T-cell (primary cell): Measurements from ENCODE around the gene ERVK3-1. TPM values are rescaled to one million over a fixed set of nuclear protein-coding genes. Genes with fewer than 3 reads are reported as not detected.

Experiments used
- ATAC-seq, 4 experiments: fragments of 200-7000 bp in 3 of 4; fragments of 150-1000 bp in 1 of 4; cut with Tn5 transposase; replicated peaks in 1 of 4; 1 replicate in 3 of 4; 2 replicates in 1 of 4; pipeline ENCODE4 v1.10.0; 2021; ENCODE audit warnings: moderate library complexity in 3 of 4, mild to moderate bottlenecking in 2 of 4, moderate number of reproducible peaks in 1 of 4
- CTCF ChIA-PET, 2 donors: fragments of 300-600 bp; sonication (Branson Sonifier 250); formaldehyde crosslinking; loops; one replicate each; lab custom pipeline; 2022; ENCODE audit warnings: antibody characterized with exemption in 2 of 2; lab: Charles Lee
- POLR2A ChIA-PET, 2 donors: fragments of 300-600 bp; sonication (Branson Sonifier 250); formaldehyde crosslinking; loops; one replicate each; lab custom pipeline; 2022; ENCODE audit warnings: antibody characterized with exemption in 2 of 2; lab: Charles Lee
- DNase-seq, 35 experiments: peaks; one replicate each; pipeline versions ENCODE4 v3.0.0 to v3.0.0-alpha.2; 2013 to 2023
- H3K27ac ChIP-seq: one replicate; pipeline ENCODE4 v1.5.1; 2013; ENCODE audit warnings: low read length
- H3K27me3 ChIP-seq, 2 experiments: replicated peaks in 1 of 2; 1 replicate in 1 of 2; 2 replicates in 1 of 2; pipeline versions ENCODE4 v1.6.1 to v1.7.0; 2013; ENCODE audit warnings: low read length in 1 of 2, mixed read lengths in 1 of 2; ENCODE audit not compliant: control insufficient read depth in 2 of 2, insufficient read depth in 2 of 2; ENCODE audit errors: extremely low read depth in 1 of 2
- H3K36me3 ChIP-seq, 2 donors: 1 replicate in 1 of 2; 2 replicates in 1 of 2; pipeline versions ENCODE4 v1.6.1 to v1.7.0; 2013; ENCODE audit warnings: low read length in 1 of 2; ENCODE audit not compliant: control insufficient read depth in 2 of 2, insufficient read depth in 1 of 2; ENCODE audit errors: extremely low read depth in 1 of 2
- H3K4me1 ChIP-seq, 2 experiments: 1 replicate in 1 of 2; 2 replicates in 1 of 2; pipeline versions ENCODE4 v1.6.1 to v1.7.0; 2013; ENCODE audit warnings: low read length in 2 of 2, mixed read lengths in 1 of 2; ENCODE audit not compliant: insufficient read depth in 2 of 2, control insufficient read depth in 1 of 2; ENCODE audit errors: extremely low read depth in 1 of 2
- H3K4me3 ChIP-seq, 2 donors: 1 replicate in 1 of 2; 2 replicates in 1 of 2; pipeline versions ENCODE4 v1.5.1 to v1.7.0; 2013; ENCODE audit warnings: mild to moderate bottlenecking in 2 of 2, low read length in 1 of 2, moderate library complexity in 1 of 2; ENCODE audit not compliant: control insufficient read depth in 1 of 2; ENCODE audit errors: extremely low read depth in 1 of 2
- H3K9me3 ChIP-seq: 2 replicates; pipeline ENCODE4 v1.7.0; 2013
- H3K27ac Mint-ChIP-seq, 2 donors: one replicate each; pipeline ENCODE4 v1.8.0; 2020 to 2021; ENCODE audit warnings: mild to moderate bottlenecking in 2 of 2, mixed read lengths in 2 of 2
- H3K27me3 Mint-ChIP-seq, 2 donors: one replicate each; pipeline ENCODE4 v1.8.0; 2021 to 2022; ENCODE audit warnings: mixed read lengths in 2 of 2
- H3K36me3 Mint-ChIP-seq: one replicate; pipeline ENCODE4 v1.8.0; 2021; ENCODE audit warnings: mixed read lengths
- H3K4me1 Mint-ChIP-seq, 3 donors: one replicate each; pipeline ENCODE4 v1.8.0; 2020 to 2022; ENCODE audit warnings: mixed read lengths in 3 of 3, mild to moderate bottlenecking in 1 of 3
- H3K4me3 Mint-ChIP-seq, 3 donors: one replicate each; pipeline ENCODE4 v1.8.0; 2020 to 2022; ENCODE audit warnings: mild to moderate bottlenecking in 3 of 3, mixed read lengths in 3 of 3, moderate library complexity in 3 of 3
- H3K9me3 Mint-ChIP-seq, 3 donors: one replicate each; pipeline ENCODE4 v1.8.0; 2020 to 2022; ENCODE audit warnings: mixed read lengths in 3 of 3
- WGBS: methylation state at CpG from one replicate; pipeline ENCODE4 v1.1.5; 2013; ENCODE audit warnings: missing lambda C conversion rate; ENCODE audit not compliant: insufficient coverage; 5-methylcytosine and 5-hydroxymethylcytosine counted together
- total RNA-seq, 35 experiments: library from RNA in 6 of 35; stranded (reverse) in 6 of 35; fragments of 120-200 nt in 1 of 35; gene quantifications; one replicate each; pipeline versions ENCODE4 v1.2.1 to v1.2.4 and lab custom pipeline; 2013 to 2026

ERVK3-1 gene
- total RNA-seq, 5 donors from 2014 or later (not counting 1 experiment from before 2014, with no cell fraction given) = 68.0 to 137 (median 81.9) TPM

- no peak overlapping the region for H3K4me3 ChIP-seq
- H3K27me3 ChIP-seq = no peaks in the 10 kb centered on the region
- ChIA-PET CTCF (no interaction called here), POLR2A (no interaction called here)
- H3K36me3 ChIP-seq = peaks cover 11 to 17% of the 10 kb centered on the region in 2 donors
- Mint-ChIP-seq H3K27ac (no peak overlapping the region), H3K4me1 (peaks cover 0 to 10% (median 3%) of the 10 kb centered on the region in 3 donors), H3K9me3 (no peaks in the 10 kb centered on the region), H3K4me3 (no peak overlapping the region), H3K36me3 (peaks cover 38% of the 10 kb centered on the region), H3K27me3 (no peaks in the 10 kb centered on the region)
- WGBS = 92% methylated on average over 14 of the region's 19 CpGs
- H3K9me3 ChIP-seq = no peaks in the 10 kb centered on the region
- ATAC-seq (no peak), DNase-seq (no peak)
- H3K27ac ChIP-seq = no peak overlapping the region
- no peaks in the 10 kb centered on the region for H3K4me1 ChIP-seq
Observed at GRCh38 chr19:58334691-58335249, 29.6 kb downstream of the ERVK3-1 start.

- DNase-seq (no peak), ATAC-seq (no peak)
- Mint-ChIP-seq H3K4me3 (no peak overlapping the region), H3K9me3 (no peaks in the 10 kb centered on the region), H3K36me3 (peaks cover 42% of the 10 kb centered on the region), H3K27me3 (no peaks in the 10 kb centered on the region), H3K4me1 (peaks cover 0 to 9% (median 6%) of the 10 kb centered on the region in 3 donors), H3K27ac (no peak overlapping the region)
- Histone ChIP-seq H3K4me1 (no peaks in the 10 kb centered on the region), H3K27me3 (no peaks in the 10 kb centered on the region), H3K27ac (no peak overlapping the region), H3K9me3 (no peaks in the 10 kb centered on the region), H3K4me3 (no peak overlapping the region), H3K36me3 (peaks cover 11 to 17% of the 10 kb centered on the region in 2 donors)
- ChIA-PET CTCF (no interaction called here), POLR2A (no interaction called here)
- WGBS = no CpG with 5 or more reads among the region's 3 CpGs
Observed at GRCh38 chr19:58335630-58336029, 30.5 kb downstream of the ERVK3-1 start.

GRCh38 chr19:58336216-58336615 is 31.0 kb downstream of the ERVK3-1 start:
- Histone ChIP-seq H3K4me1 (no peaks in the 10 kb centered on the region), H3K27ac (no peak overlapping the region), H3K36me3 (peaks cover 11 to 17% of the 10 kb centered on the region in 2 donors), H3K4me3 (no peak overlapping the region), H3K9me3 (no peaks in the 10 kb centered on the region), H3K27me3 (no peaks in the 10 kb centered on the region)
- 100% methylated on average over 1 of the region's 1 CpG for WGBS
- Mint-ChIP-seq H3K27me3 (no peaks in the 10 kb centered on the region), H3K27ac (no peak overlapping the region), H3K4me1 (peaks cover 0 to 6% (median 5%) of the 10 kb centered on the region in 3 donors), H3K4me3 (no peak overlapping the region), H3K36me3 (peaks cover 46% of the 10 kb centered on the region), H3K9me3 (no peaks in the 10 kb centered on the region)
- CTCF ChIA-PET = no interaction called here
- POLR2A ChIA-PET = no interaction called here
- ATAC-seq (no peak), DNase-seq (no peak)

DNA sequence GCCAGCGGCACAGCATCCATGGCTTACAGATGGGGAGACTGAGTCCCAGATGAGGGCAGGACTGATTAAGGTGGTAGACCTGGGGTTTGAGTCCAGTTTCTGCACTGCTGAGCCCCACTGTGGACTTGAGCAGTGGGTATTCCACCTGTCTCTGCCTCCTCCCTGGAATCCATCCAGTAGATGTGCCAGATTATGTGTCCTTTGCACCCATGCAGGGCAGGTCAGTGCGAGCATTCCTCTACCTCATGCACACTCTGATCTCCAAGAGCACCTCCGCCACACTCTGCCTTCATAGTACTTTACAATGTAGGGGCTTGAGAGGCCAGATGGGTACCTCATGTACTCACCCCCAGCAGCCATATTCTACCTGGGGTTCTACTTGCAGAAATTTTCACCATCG is 31.6 kb downstream of the ERVK3-1 start:
- ATAC-seq (no peak), DNase-seq (no peak)
- Mint-ChIP-seq H3K27ac (no peak overlapping the region), H3K4me3 (no peak overlapping the region), H3K9me3 (no peaks in the 10 kb centered on the region), H3K4me1 (peaks cover 0 to 6% (median 5%) of the 10 kb centered on the region in 3 donors), H3K27me3 (no peaks in the 10 kb centered on the region), H3K36me3 (peaks cover 50% of the 10 kb centered on the region)
- Histone ChIP-seq H3K9me3 (no peaks in the 10 kb centered on the region), H3K4me3 (no peak overlapping the region), H3K36me3 (peaks cover 11 to 17% of the 10 kb centered on the region in 2 donors), H3K27ac (no peak overlapping the region), H3K4me1 (no peaks in the 10 kb centered on the region), H3K27me3 (no peaks in the 10 kb centered on the region)
- POLR2A ChIA-PET = no interaction called here
- CTCF ChIA-PET = no interaction called here
- WGBS = 80% methylated on average over 1 of the region's 4 CpGs

DNA sequence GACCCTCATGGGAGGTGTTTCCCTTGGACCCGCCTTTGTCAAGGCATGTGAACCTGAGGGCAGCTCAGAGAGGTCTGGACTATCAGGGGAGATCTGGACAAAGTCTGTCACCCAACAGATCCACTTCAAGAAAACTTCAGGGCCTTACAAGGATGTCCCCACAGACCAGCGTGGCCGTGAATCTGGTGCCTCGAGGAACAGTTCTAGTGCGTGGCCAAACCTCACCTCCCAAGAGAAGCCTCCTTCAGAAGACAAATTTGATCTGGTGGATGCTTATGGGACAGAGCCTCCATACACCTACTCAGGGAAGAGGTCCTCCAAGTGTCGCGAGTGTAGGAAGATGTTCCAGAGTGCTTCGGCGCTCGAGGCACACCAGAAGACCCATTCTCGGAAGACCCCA is 33.2 kb downstream of the ERVK3-1 start:
- CTCF ChIA-PET = no interaction called here
- no peaks in the 10 kb centered on the region for H3K27me3 Mint-ChIP-seq
- no CpG with 5 or more reads among the region's 11 CpGs for WGBS

GRCh38 chr19:58338825-58339558 is 33.8 kb downstream of the ERVK3-1 start:
- WGBS = 92% methylated on average over 24 of the region's 30 CpGs
- H3K27me3 ChIP-seq = no peaks in the 10 kb centered on the region
- Mint-ChIP-seq H3K9me3 (no peaks in the 10 kb centered on the region), H3K4me1 (peaks cover 0 to 6% (median 5%) of the 10 kb centered on the region in 3 donors), H3K27ac (no peak overlapping the region), H3K36me3 (peaks cover 55% of the 10 kb centered on the region), H3K27me3 (no peaks in the 10 kb centered on the region), H3K4me3 (no peak overlapping the region)
- H3K36me3 ChIP-seq = peaks cover 11 to 17% of the 10 kb centered on the region in 2 donors
- DNase-seq (no peak), ATAC-seq (no peak)
- no peaks in the 10 kb centered on the region for H3K4me1 ChIP-seq
- CTCF ChIA-PET = no interaction called here
- POLR2A ChIA-PET = no interaction called here
- H3K27ac ChIP-seq = no peak overlapping the region
- H3K4me3 ChIP-seq = no peak overlapping the region
- no peaks in the 10 kb centered on the region for H3K9me3 ChIP-seq

More for the DNA sequence above, 33.2 kb downstream of the ERVK3-1 start:
- Histone ChIP-seq H3K36me3 (peaks cover 11 to 17% of the 10 kb centered on the region in 2 donors), H3K27me3 (no peaks in the 10 kb centered on the region), H3K4me3 (no peak overlapping the region), H3K9me3 (no peaks in the 10 kb centered on the region), H3K27ac (no peak overlapping the region), H3K4me1 (no peaks in the 10 kb centered on the region)
- no peak for DNase-seq
- ATAC-seq = no peak
- Mint-ChIP-seq H3K9me3 (no peaks in the 10 kb centered on the region), H3K36me3 (peaks cover 55% of the 10 kb centered on the region), H3K27ac (no peak overlapping the region), H3K4me1 (peaks cover 0 to 6% (median 5%) of the 10 kb centered on the region in 3 donors), H3K4me3 (no peak overlapping the region)
- POLR2A ChIA-PET = no interaction called here
